DMS 273 (cell line): ENCODE measurements around the gene TTC21B.
"Not testable (repeated sequence)": the region's sequence is repeated elsewhere in the genome, so short reads cannot be mapped to it uniquely, and the experiment has no call there.

Experiments used
- DNase-seq: peaks from one replicate; lab custom pipeline; 2025; ENCODE audit not compliant: unreplicated experiment; lab: John Stamatoyannopoulos, UW

Gene TTC21B

GRCh38 chr2:165953655-165954606 is at the start of gene TTC21B:
Gene TTC21B (minus strand): TSS chr2:165953776. CDS start chr2:165953705, 71 bp downstream.
- peak; percentile 99 for DNase-seq

- no peak for DNase-seq
Observed at GRCh38 chr2:166000401-166000800, 46.8 kb upstream of the TTC21B start.

- DNase-seq = no peak
Observed at GRCh38 chr2:165990846-165991245, 37.3 kb upstream of the TTC21B start.

- DNase-seq = peak; percentile 40
Observed at GRCh38 chr2:165989851-165990250, 36.3 kb upstream of the TTC21B start.

GRCh38 chr2:165985120-165985519 is 31.5 kb upstream of the TTC21B start:
- no peak for DNase-seq

GRCh38 chr2:165972161-165972560 is 18.6 kb upstream of the TTC21B start:
- not testable (repeated sequence) for DNase-seq

- no peak for DNase-seq
Observed at GRCh38 chr2:165970663-165971062, 17.1 kb upstream of the TTC21B start.

GRCh38 chr2:165969227-165969626 is 15.7 kb upstream of the TTC21B start:
- peak; percentile 4 for DNase-seq

GRCh38 chr2:165967746-165968145 is 14.2 kb upstream of the TTC21B start:
- no peak for DNase-seq

GRCh38 chr2:165961818-165962217 is 8.2 kb upstream of the TTC21B start:
- DNase-seq = no peak

GRCh38 chr2:165959371-165959770 is 5.8 kb upstream of the TTC21B start:
- DNase-seq = no peak

- no peak for DNase-seq
Observed at GRCh38 chr2:165958313-165958960, 4.9 kb upstream of the TTC21B start.

GRCh38 chr2:165957030-165957675 is 3.6 kb upstream of the TTC21B start:
- DNase-seq = no peak

- no peak for DNase-seq
Observed at GRCh38 chr2:165953306-165953654, 296 bp downstream of the TTC21B start.

GRCh38 chr2:165952741-165953211 is 800 bp downstream of the TTC21B start:
- peak; percentile 13 for DNase-seq

GRCh38 chr2:165952085-165952484 is 1.5 kb downstream of the TTC21B start:
- DNase-seq = no peak

- DNase-seq = no peak
Observed at GRCh38 chr2:165950438-165950837, 3.1 kb downstream of the TTC21B start.

- DNase-seq = no peak
Observed at GRCh38 chr2:165941827-165942226, 11.7 kb downstream of the TTC21B start.

- no peak for DNase-seq
Observed at GRCh38 chr2:165938237-165938636, 15.3 kb downstream of the TTC21B start.

GRCh38 chr2:165933211-165933910 is 20.2 kb downstream of the TTC21B start:
- no peak for DNase-seq

GRCh38 chr2:165927774-165928173 is 25.8 kb downstream of the TTC21B start:
- DNase-seq = no peak
